MCF 10A (cell line): ENCODE data around the gene TNFSF15. TPM values are rescaled to one million over a fixed set of nuclear protein-coding genes. Genes with fewer than 3 reads are reported as not detected.

Experiments
- BruUV-seq: library from RNA; stranded (reverse); fragments of 400-500 nt; replicated peaks from 2 replicates; lab custom pipeline; 2021; lab: Mats Ljungman, UMichigan
- CTCF ChIA-PET: fragments of 300-600 bp; sonication (Branson Sonifier 250); formaldehyde crosslinking; extraction: SDS; loops from one replicate; lab custom pipeline; 2021; ENCODE audit warnings: antibody characterized with exemption, inconsistent platforms; lab: Yijun Ruan, JAX
- POLR2A ChIA-PET: fragments of 300-600, 350-650 bp; sonication (Branson Sonifier 250); formaldehyde crosslinking; extraction: SDS; loops from one replicate; lab custom pipeline; 2020; ENCODE audit warnings: antibody characterized with exemption, inconsistent platforms; lab: Yijun Ruan, JAX
- DNase-seq: peaks from one replicate; pipeline ENCODE4 v3.0.0-alpha.2; 2018; ENCODE audit not compliant: unreplicated experiment
- H3K27ac Mint-ChIP-seq: one replicate; pipeline ENCODE4 v1.8.0; 2022; ENCODE audit warnings: mild to moderate bottlenecking, low read depth, mixed read lengths; ENCODE audit not compliant: unreplicated experiment
- H3K27me3 Mint-ChIP-seq: one replicate; pipeline ENCODE4 v1.8.0; 2022; ENCODE audit warnings: mixed read lengths; ENCODE audit not compliant: insufficient read depth, unreplicated experiment
- H3K36me3 Mint-ChIP-seq: one replicate; pipeline ENCODE4 v1.8.0; 2022; ENCODE audit warnings: mild to moderate bottlenecking, moderate library complexity, mixed read lengths; ENCODE audit not compliant: insufficient read depth, unreplicated experiment
- H3K4me1 Mint-ChIP-seq: one replicate; pipeline ENCODE4 v1.8.0; 2022; ENCODE audit warnings: mixed read lengths; ENCODE audit not compliant: insufficient read depth, unreplicated experiment
- H3K4me3 Mint-ChIP-seq: one replicate; pipeline ENCODE4 v1.8.0; 2022; ENCODE audit warnings: mild to moderate bottlenecking, moderate library complexity, mixed read lengths; ENCODE audit not compliant: unreplicated experiment
- H3K9me3 Mint-ChIP-seq: one replicate; pipeline ENCODE4 v1.8.0; 2022; ENCODE audit warnings: mixed read lengths; ENCODE audit not compliant: unreplicated experiment
- CTCF ChIP-seq: fragments of 200-600 bp; IDR thresholded peaks from one replicate; pipeline ENCODE4 v1.8.0; 2022; ENCODE audit warnings: antibody characterized with exemption, mild to moderate bottlenecking; ENCODE audit not compliant: unreplicated experiment
- intact Hi-C: fragments of 100-400 bp; cut with micrococcal nuclease; formaldehyde crosslinking; loops from 2 replicates; pipeline ENCODE4 v1.14.1; 2022
- total RNA-seq: library from RNA; stranded (reverse); gene quantifications from 2 replicates; pipeline ENCODE4 v1.2.3, GENCODE V29; 2022

TNFSF15 gene
- total RNA-seq, 1 experiment from 2014 or later: 1.9 TPM

- Mint-ChIP-seq H3K27me3 (no peaks in the 10 kb centered on the region), H3K4me3 (no peak overlapping the region), H3K36me3 (no peaks in the 10 kb centered on the region), H3K4me1 (no peaks in the 10 kb centered on the region), H3K27ac (no peak overlapping the region), H3K9me3 (no peaks in the 10 kb centered on the region)
- no TSS peak for BruUV-seq
- DNase-seq: no peak
- no peak for TF ChIP-seq CTCF
- POLR2A ChIA-PET: interaction anchor here (0.8 to 1.2 kb wide), 2 partner anchors 40 to 72 kb away, joined by 3 to 4 read pairs; no protein-coding TSS in a partner anchor
- CTCF ChIA-PET: interaction anchor here (0.6 to 2.3 kb wide), 7 partner anchors 10 to 131 kb away, joined by 3 to 8 read pairs (median 4); partner anchors contain the start of gene TEX48
- intact Hi-C loops: no loop called here
These were observed 6.3 kb upstream of the TNFSF15 start for GRCh38 chr9:114811966-114812636.

GRCh38 chr9:114811301-114811700 is 5.5 kb upstream of the TNFSF15 start:
- CTCF ChIA-PET: interaction anchor here (0.7 to 2.3 kb wide), 2 partner anchors 19 to 95 kb away, joined by 3 to 8 read pairs; no protein-coding TSS in a partner anchor
- no peaks in the 10 kb centered on the region for H3K27me3 Mint-ChIP-seq
- H3K27ac Mint-ChIP-seq: no peak overlapping the region
- peaks cover 4% of the 10 kb centered on the region for H3K4me1 Mint-ChIP-seq
- H3K36me3 Mint-ChIP-seq: no peaks in the 10 kb centered on the region
- H3K9me3 Mint-ChIP-seq: no peaks in the 10 kb centered on the region
- H3K4me3 Mint-ChIP-seq: no peak overlapping the region
- DNase-seq: no peak
- intact Hi-C loops: no loop called here
- POLR2A ChIA-PET: interaction anchor here (1.2 kb wide), 1 partner anchor 41 kb away, joined by 4 read pairs; no protein-coding TSS in a partner anchor
- no peak for TF ChIP-seq CTCF
- BruUV-seq: no TSS peak

- Mint-ChIP-seq H3K27ac (no peak overlapping the region), H3K4me3 (no peak overlapping the region), H3K27me3 (no peaks in the 10 kb centered on the region), H3K9me3 (no peaks in the 10 kb centered on the region), H3K36me3 (no peaks in the 10 kb centered on the region), H3K4me1 (peaks cover 11% of the 10 kb centered on the region)
- no TSS peak for BruUV-seq
- intact Hi-C loops: no loop called here
- POLR2A ChIA-PET: interaction anchor here (1.2 kb wide), 1 partner anchor 42 kb away, joined by 4 read pairs; no protein-coding TSS in a partner anchor
- no peak for DNase-seq
- no peak for TF ChIP-seq CTCF
- CTCF ChIA-PET: no interaction called here
These were observed 4.8 kb upstream of the TNFSF15 start for GRCh38 chr9:114810614-114811013.

- no TSS peak for BruUV-seq
- no peaks in the 10 kb centered on the region for H3K9me3 Mint-ChIP-seq
- ChIA-PET CTCF (interaction anchor here (0.6 to 2.6 kb wide), 7 partner anchors 9 to 208 kb away, joined by 3 to 16 read pairs (median 7); no protein-coding TSS in a partner anchor), POLR2A (interaction anchor here (0.6 to 2.0 kb wide), 13 partner anchors 8 to 1727 kb away, joined by 3 to 13 read pairs (median 4); partner anchors contain the start of gene TNC)
- H3K27me3 Mint-ChIP-seq: no peaks in the 10 kb centered on the region
- peaks cover 26% of the 10 kb centered on the region for H3K4me1 Mint-ChIP-seq
- intact Hi-C loops: no loop called here
- H3K36me3 Mint-ChIP-seq: no peaks in the 10 kb centered on the region
- no peak for TF ChIP-seq CTCF
- DNase-seq: no peak
- peak overlapping the region; percentile 62 for H3K4me3 Mint-ChIP-seq
- H3K27ac Mint-ChIP-seq: peak overlapping the region; percentile 77
These were observed 674 bp upstream of the TNFSF15 start for GRCh38 chr9:114806526-114806900.
